Glutamatergic neuron (in vitro differentiated cells): ENCODE measurements around the gene EPHA10. TPM values are rescaled to one million over a fixed set of nuclear protein-coding genes. Genes with fewer than 3 reads are reported as not detected.

ENCODE experiments used
- DNase-seq: peaks from one replicate; pipeline ENCODE4 v3.0.0; 2022
- H3K27ac Mint-ChIP-seq: one replicate; pipeline ENCODE4 v1.8.0; 2020; ENCODE audit warnings: mild to moderate bottlenecking, mixed read lengths, inconsistent platforms; ENCODE audit not compliant: unreplicated experiment
- H3K27me3 Mint-ChIP-seq: one replicate; pipeline ENCODE4 v1.8.0; 2020; ENCODE audit warnings: mild to moderate bottlenecking, moderate library complexity, mixed read lengths, inconsistent platforms; ENCODE audit not compliant: unreplicated experiment
- H3K36me3 Mint-ChIP-seq: one replicate; pipeline ENCODE4 v1.8.0; 2020; ENCODE audit warnings: mild to moderate bottlenecking, mixed read lengths, inconsistent platforms; ENCODE audit not compliant: unreplicated experiment
- H3K4me1 Mint-ChIP-seq: one replicate; pipeline ENCODE4 v1.8.0; 2020; ENCODE audit warnings: mild to moderate bottlenecking, low read depth, mixed read lengths, inconsistent platforms; ENCODE audit not compliant: unreplicated experiment
- H3K4me3 Mint-ChIP-seq: one replicate; pipeline ENCODE4 v1.8.0; 2020; ENCODE audit warnings: mild to moderate bottlenecking, mixed read lengths, inconsistent platforms; ENCODE audit not compliant: unreplicated experiment
- H3K9me3 Mint-ChIP-seq: one replicate; pipeline ENCODE4 v1.8.0; 2020; ENCODE audit warnings: mild to moderate bottlenecking, moderate library complexity, mixed read lengths, inconsistent platforms; ENCODE audit not compliant: unreplicated experiment
- CTCF ChIP-seq: fragments of 200-600 bp; sonication (generic); IDR thresholded peaks from one replicate; pipeline ENCODE4 v1.5.0; 2021; ENCODE audit not compliant: partially characterized antibody, unreplicated experiment
- total RNA-seq: library from RNA; stranded (reverse); fragmentation: NEBNext Ultra II Directional; extraction: Animal tissue kit (Norgen Biotek cat#: 25700); gene quantifications from one replicate; pipeline ENCODE4 v1.2.1, GENCODE V29; 2021; ENCODE audit not compliant: unreplicated experiment

Gene EPHA10
- total RNA-seq, 1 donor from 2014 or later: 4.8 TPM

GRCh38 chr1:37705399-37705798 is 59.5 kb downstream of the EPHA10 start:
- no peak overlapping the region for H3K27ac Mint-ChIP-seq
- no peak overlapping the region for H3K4me3 Mint-ChIP-seq
- H3K9me3 Mint-ChIP-seq: peaks cover 2% of the 10 kb centered on the region
- H3K27me3 Mint-ChIP-seq: no peaks in the 10 kb centered on the region
- H3K4me1 Mint-ChIP-seq: no peaks in the 10 kb centered on the region
- TF ChIP-seq CTCF: no peak
- H3K36me3 Mint-ChIP-seq: no peaks in the 10 kb centered on the region
- no peak for DNase-seq

- Mint-ChIP-seq H3K4me1 (no peaks in the 10 kb centered on the region), H3K9me3 (peaks cover 3% of the 10 kb centered on the region), H3K27me3 (no peaks in the 10 kb centered on the region), H3K36me3 (no peaks in the 10 kb centered on the region), H3K27ac (no peak overlapping the region), H3K4me3 (no peak overlapping the region)
- DNase-seq: no peak
- no peak for TF ChIP-seq CTCF
Observed at GRCh38 chr1:37704966-37705365, 60.0 kb downstream of the EPHA10 start.

- no peak for TF ChIP-seq CTCF
- no peaks in the 10 kb centered on the region for H3K4me1 Mint-ChIP-seq
- no peaks in the 10 kb centered on the region for H3K27me3 Mint-ChIP-seq
- no peaks in the 10 kb centered on the region for H3K36me3 Mint-ChIP-seq
- DNase-seq: no peak
- no peak overlapping the region for H3K27ac Mint-ChIP-seq
- peaks cover 3% of the 10 kb centered on the region for H3K9me3 Mint-ChIP-seq
- no peak overlapping the region for H3K4me3 Mint-ChIP-seq
Observed at GRCh38 chr1:37703061-37703460, 61.9 kb downstream of the EPHA10 start.

- peaks cover 3% of the 10 kb centered on the region for H3K9me3 Mint-ChIP-seq
- no peak for DNase-seq
- no peak overlapping the region for H3K4me3 Mint-ChIP-seq
- no peaks in the 10 kb centered on the region for H3K36me3 Mint-ChIP-seq
- H3K27ac Mint-ChIP-seq: no peak overlapping the region
- TF ChIP-seq CTCF: no peak
- no peaks in the 10 kb centered on the region for H3K27me3 Mint-ChIP-seq
- no peaks in the 10 kb centered on the region for H3K4me1 Mint-ChIP-seq
Observed at GRCh38 chr1:37701051-37701450, 63.9 kb downstream of the EPHA10 start.

GRCh38 chr1:37699147-37699546 is 65.8 kb downstream of the EPHA10 start:
- Mint-ChIP-seq H3K27ac (no peak overlapping the region), H3K9me3 (peaks cover 3% of the 10 kb centered on the region), H3K36me3 (no peaks in the 10 kb centered on the region), H3K4me1 (no peaks in the 10 kb centered on the region), H3K27me3 (no peaks in the 10 kb centered on the region), H3K4me3 (no peak overlapping the region)
- DNase-seq: no peak
- no peak for TF ChIP-seq CTCF
